ENCODE results near the gene TBC1D22A. TPM values are rescaled to one million over a fixed set of nuclear protein-coding genes. Genes with fewer than 3 reads are reported as not detected.

Gene TBC1D22A
- total and polyA plus RNA-seq, 10 of the 15 experiments (the other 5 are each of a cell fraction or from before 2014, with no cell fraction given): 0.63 to 44.7 (median 27.4) TPM

DNA sequence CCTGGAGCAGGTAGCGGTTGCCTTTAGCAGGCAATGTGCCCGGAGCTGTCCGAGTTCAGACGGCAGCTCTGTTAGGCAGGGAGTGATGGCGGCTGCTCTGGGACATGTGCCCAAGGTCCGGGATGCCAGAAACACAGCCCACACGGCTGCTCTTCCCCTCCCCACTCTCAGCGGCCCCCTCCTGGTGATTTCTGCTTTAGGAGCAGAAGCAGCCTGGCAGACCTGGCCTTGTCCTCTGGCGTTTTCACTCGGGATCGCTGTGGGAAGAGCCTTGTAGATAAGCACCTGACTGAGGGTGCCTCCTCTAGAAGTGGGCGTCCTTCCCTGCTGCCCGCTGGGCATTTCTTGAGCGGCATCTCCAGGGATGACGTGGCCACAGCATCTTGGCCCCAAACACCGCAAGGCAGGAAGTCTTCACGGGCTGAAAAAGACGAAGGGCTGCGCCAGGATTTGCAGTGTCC is 392.2 kb downstream of the TBC1D22A start:
- intact Hi-C loops (cut with micrococcal nuclease; ENCODE audit: unreplicated experiment): no loop called here
- BruUV-seq (replicated peaks): no TSS peak
- Histone ChIP-seq H3K27ac (ENCODE audit: control insufficient read depth, insufficient read depth) (no peak overlapping the region), H3K79me2 (ENCODE audit: control insufficient read depth, insufficient read depth, low read length) (no peaks in the 10 kb centered on the region), H4K20me1 (ENCODE audit: control insufficient read depth, insufficient read depth) (no peaks in the 10 kb centered on the region), H2AFZ (ENCODE audit: control insufficient read depth, low read depth, low read length) (no peak overlapping the region), H3K27me3 (replicated peaks in 1 of 2; ENCODE audit: control insufficient read depth in 2 of 2, insufficient read depth in 2 of 2, low read length in 1 of 2) (no peaks in the 10 kb centered on the region), H3K36me3 (ENCODE audit: control insufficient read depth in 2 of 2, insufficient read depth in 2 of 2, low read length in 1 of 2) (peaks cover 2 to 8% of the 10 kb centered on the region in 2 experiments), H3K9me3 (replicated peaks; ENCODE audit: control insufficient read depth, insufficient read depth, low read length) (no peaks in the 10 kb centered on the region), H3K9ac (ENCODE audit: control insufficient read depth, insufficient read depth, low read length) (no peak overlapping the region), H3K4me3 (no peak overlapping the region), H3K4me1 (ENCODE audit: control insufficient read depth, insufficient read depth, low read length) (no peaks in the 10 kb centered on the region), H3K4me2 (ENCODE audit: control insufficient read depth, insufficient read depth) (no peak overlapping the region)
- in situ Hi-C loops (cut with MboI): no loop called here
- FAIRE-seq: no peak
- POLR2A ChIA-PET: no interaction called here
- CTCF ChIA-PET: no interaction called here
- DNase-seq (ENCODE audit: low read depth, low spot score): no peak
- WGBS (ENCODE audit: insufficient coverage, insufficient replicate concordance, low lambda C conversion rate, missing lambda C conversion rate): 88% methylated on average over 19 of the region's 19 CpGs
- no peak for ATAC-seq
- SMC1A ChIA-PET (ENCODE audit: uncharacterized antibody, unreplicated experiment): no interaction called here
- TF ChIP-seq, protein P1, sequence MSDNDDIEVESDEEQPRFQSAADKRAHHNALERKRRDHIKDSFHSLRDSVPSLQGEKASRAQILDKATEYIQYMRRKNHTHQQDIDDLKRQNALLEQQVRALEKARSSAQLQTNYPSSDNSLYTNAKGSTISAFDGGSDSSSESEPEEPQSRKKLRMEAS (IDR thresholded peaks at IDR 0.05; ENCODE audit: low read depth, low read length): no peak
- TF ChIP-seq MEF2B (IDR thresholded peaks at IDR 0.05; ENCODE audit: partially characterized antibody, poor library complexity, severe bottlenecking): no peak
- no peak for TF ChIP-seq SREBF2 (IDR thresholded peaks at IDR 0.05; ENCODE audit: low read length)
- no peak for TF ChIP-seq WRNIP1 (IDR thresholded peaks at IDR 0.05; ENCODE audit: borderline replicate concordance, low read depth, low read length)
- no peak for TF ChIP-seq ZNF24 (IDR thresholded peaks at IDR 0.05)
- TF ChIP-seq MTA3 (IDR thresholded peaks at IDR 0.05; ENCODE audit: borderline replicate concordance, low read length): no peak
- TF ChIP-seq ZNF622 (IDR thresholded peaks at IDR 0.05): no peak
- TF ChIP-seq SUPT20H (IDR thresholded peaks at IDR 0.05; ENCODE audit: borderline replicate concordance, control insufficient read depth, low read depth, low read length): no peak
- TF ChIP-seq NR2C1 (IDR thresholded peaks at IDR 0.05): no peak
- TF ChIP-seq TARDBP (IDR thresholded peaks at IDR 0.05; ENCODE audit: borderline replicate concordance): no peak
- TF ChIP-seq CEBPB (IDR thresholded peaks at IDR 0.05; ENCODE audit: borderline replicate concordance in 1 of 2, low read depth in 2 of 2, low read length in 2 of 2): no peak
- no peak for TF ChIP-seq STAT3 (IDR thresholded peaks at IDR 0.05; ENCODE audit: low read depth, low read length)
- TF ChIP-seq NR2F1 (conservative IDR thresholded peaks at IDR 0.05): no peak
- no peak for TF ChIP-seq MEF2A (IDR thresholded peaks at IDR 0.05; ENCODE audit: insufficient read depth, low read depth, low read length)
- TF ChIP-seq POU2F2 (IDR thresholded peaks at IDR 0.05; ENCODE audit: borderline replicate concordance, low read depth, low read length): no peak
- RAD21 ChIA-PET (ENCODE audit: unreplicated experiment): no interaction called here

All from GM12878 (cell line).